GM23338 (cell line): ENCODE measurements around the gene LTB.

Experiments
- CREB1 ChIP-seq: fragments of 250-450 bp; sonication (Bioruptor Pico); IDR thresholded peaks from 2 replicates; pipeline ENCODE4 v1.5.0; 2020; ENCODE audit warnings: low read depth, mild to moderate bottlenecking, moderate library complexity
- EZH2 ChIP-seq: fragments of 200-600 bp; sonication (generic); IDR thresholded peaks from one replicate; pipeline ENCODE4 v1.8.0; 2017; ENCODE audit warnings: antibody characterized with exemption, mild to moderate bottlenecking, low read depth; ENCODE audit not compliant: unreplicated experiment
- EZH2phosphoT487 ChIP-seq: fragments of 200-600 bp; sonication (generic); IDR thresholded peaks from one replicate; pipeline ENCODE4 v1.8.1; 2018; ENCODE audit warnings: antibody characterized with exemption; ENCODE audit not compliant: unreplicated experiment
- JUNB ChIP-seq: IDR thresholded peaks from one replicate; pipeline ENCODE4 v1.6.1; 2016; ENCODE audit warnings: antibody characterized with exemption; ENCODE audit not compliant: unreplicated experiment
- NANOG ChIP-seq: IDR thresholded peaks from 2 replicates; pipeline ENCODE4 v1.6.1; 2016; ENCODE audit warnings: antibody characterized with exemption, borderline replicate concordance
- POLR2AphosphoS5 ChIP-seq: IDR thresholded peaks from 2 replicates; pipeline ENCODE4 v1.6.1; 2016; ENCODE audit warnings: antibody characterized with exemption, low read depth
- TF ChIP-seq, protein P1 (sequence below), 2 experiments: fragments of 200-600 bp in 1 of 2; sonication (generic) in 1 of 2; conservative IDR thresholded peaks; 2 replicates each; pipeline versions ENCODE4 v1.5.1 to v1.6.1; 2016 to 2017; ENCODE audit warnings: antibody characterized with exemption in 2 of 2, low read depth in 2 of 2, mild to moderate bottlenecking in 2 of 2, moderate library complexity in 1 of 2

DNA sequence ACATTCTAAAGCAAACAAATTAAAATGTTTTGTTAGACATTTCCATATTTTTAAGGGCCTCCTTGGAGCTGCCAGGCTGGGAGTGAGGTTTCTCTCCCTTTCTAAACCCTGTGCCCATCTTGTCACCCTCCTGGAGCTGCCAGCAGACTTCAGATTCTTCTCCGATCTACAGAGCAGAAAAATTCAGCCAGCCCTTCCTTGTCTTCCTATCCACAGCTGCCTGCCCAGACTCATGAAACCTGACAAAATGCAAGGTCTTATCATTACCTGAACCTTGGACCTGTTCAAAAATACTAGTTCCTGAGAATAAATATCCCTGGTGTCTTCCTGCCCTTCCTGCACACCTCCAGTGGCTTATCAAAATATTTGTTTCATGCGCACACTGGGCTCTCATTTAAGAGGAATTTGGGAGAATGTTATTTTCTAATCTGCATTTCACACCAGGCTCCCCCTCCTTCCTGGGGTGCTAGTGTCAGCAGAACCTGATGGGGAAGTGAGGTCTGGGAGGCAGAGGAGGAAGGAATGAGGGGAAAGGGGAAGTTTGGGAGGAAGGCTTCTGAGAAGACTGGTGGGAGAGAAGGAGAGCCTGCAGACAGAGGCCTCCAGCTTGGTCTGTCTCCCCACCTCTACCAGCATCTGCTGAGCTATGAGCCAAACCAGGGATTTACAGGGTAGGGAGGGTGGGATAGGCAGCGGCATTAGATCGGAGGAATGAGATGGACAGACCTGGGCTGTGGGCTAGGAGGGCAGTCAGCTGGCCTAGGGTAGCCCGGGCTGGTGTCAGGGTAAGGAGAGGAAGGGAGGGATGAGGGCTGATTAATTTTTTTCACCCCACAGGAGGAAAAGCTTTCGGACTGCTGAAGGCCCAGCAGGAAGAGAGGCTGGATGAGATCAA, 32.7 kb upstream of the LTB start, which contains the start of gene AIF1:
- TF ChIP-seq POLR2AphosphoS5 (no peak), EZH2phosphoT487 (no peak), EZH2 (no peak), JUNB (no peak), CREB1 (CRISPR knock-in tag) (no peak), NANOG (no peak)
- TF ChIP-seq, protein P1, sequence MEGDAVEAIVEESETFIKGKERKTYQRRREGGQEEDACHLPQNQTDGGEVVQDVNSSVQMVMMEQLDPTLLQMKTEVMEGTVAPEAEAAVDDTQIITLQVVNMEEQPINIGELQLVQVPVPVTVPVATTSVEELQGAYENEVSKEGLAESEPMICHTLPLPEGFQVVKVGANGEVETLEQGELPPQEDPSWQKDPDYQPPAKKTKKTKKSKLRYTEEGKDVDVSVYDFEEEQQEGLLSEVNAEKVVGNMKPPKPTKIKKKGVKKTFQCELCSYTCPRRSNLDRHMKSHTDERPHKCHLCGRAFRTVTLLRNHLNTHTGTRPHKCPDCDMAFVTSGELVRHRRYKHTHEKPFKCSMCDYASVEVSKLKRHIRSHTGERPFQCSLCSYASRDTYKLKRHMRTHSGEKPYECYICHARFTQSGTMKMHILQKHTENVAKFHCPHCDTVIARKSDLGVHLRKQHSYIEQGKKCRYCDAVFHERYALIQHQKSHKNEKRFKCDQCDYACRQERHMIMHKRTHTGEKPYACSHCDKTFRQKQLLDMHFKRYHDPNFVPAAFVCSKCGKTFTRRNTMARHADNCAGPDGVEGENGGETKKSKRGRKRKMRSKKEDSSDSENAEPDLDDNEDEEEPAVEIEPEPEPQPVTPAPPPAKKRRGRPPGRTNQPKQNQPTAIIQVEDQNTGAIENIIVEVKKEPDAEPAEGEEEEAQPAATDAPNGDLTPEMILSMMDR (conservative IDR thresholded peaks at IDR 0.05; ENCODE audit: low read depth in 2 of 2) = no peak
